K562 (cell line): ENCODE data around the gene ELP5. TPM values are rescaled to one million over a fixed set of nuclear protein-coding genes. Genes with fewer than 3 reads are reported as not detected.

Experiments
- DMBX1 ChIP-seq: fragments of 250-450 bp; sonication (Bioruptor Pico); IDR thresholded peaks from 2 replicates; pipeline ENCODE4 v1.8.0; 2022; ENCODE audit warnings: inconsistent platforms, mild to moderate bottlenecking, moderate library complexity, borderline replicate concordance
- FIP1L1 ChIP-seq: fragments of 200-400 bp; formaldehyde crosslinking; IDR thresholded peaks from 2 replicates; pipeline ENCODE4 v1.6.1; 2018; ENCODE audit warnings: mild to moderate bottlenecking, low read depth, low read length; ENCODE audit not compliant: poor library complexity, severe bottlenecking
- KLF13 ChIP-seq: fragments of 450-650 bp; IDR thresholded peaks from 2 replicates; pipeline ENCODE4 v1.6.1; 2016; ENCODE audit warnings: missing genetic modification characterization, low read depth, mild to moderate bottlenecking, missing compliant biosample characterization, moderate library complexity, borderline replicate concordance
- LARP7 ChIP-seq: fragments of 450-650 bp; IDR thresholded peaks from 2 replicates; pipeline ENCODE4 v1.6.1; 2016
- LCOR ChIP-seq: sonication (generic); formaldehyde crosslinking; IDR thresholded peaks from 2 replicates; pipeline ENCODE4 v1.8.0; 2022; ENCODE audit warnings: mild to moderate bottlenecking, missing genetic modification reagents
- SMAD1 ChIP-seq: fragments of 150-350 bp; IDR thresholded peaks from 2 replicates; pipeline ENCODE4 v1.6.1; 2014; ENCODE audit warnings: low read length, low read depth; ENCODE audit not compliant: partially characterized antibody
- SP2 ChIP-seq: IDR thresholded peaks from 2 replicates; pipeline ENCODE4 v1.6.1; 2011; ENCODE audit warnings: mild to moderate bottlenecking, low read depth, low read length, moderate library complexity; ENCODE audit not compliant: poor library complexity, severe bottlenecking; ENCODE audit errors: extremely low read depth
- TBL1XR1 ChIP-seq, 2 experiments: IDR thresholded peaks; 2 replicates each; pipeline ENCODE4 v1.6.1; 2012; ENCODE audit warnings: improper control_type of control experiment in 2 of 2, low read length in 2 of 2, mild to moderate bottlenecking in 1 of 2
- TCF3 ChIP-seq: sonication (generic); formaldehyde crosslinking; IDR thresholded peaks from 2 replicates; pipeline ENCODE4 v1.4.0; 2020; ENCODE audit warnings: mild to moderate bottlenecking, missing genetic modification reagents
- U2AF2 ChIP-seq: fragments of 200-400 bp; formaldehyde crosslinking; optimal IDR thresholded peaks from 2 replicates; pipeline ENCODE3; 2017; ENCODE audit warnings: low read depth, mild to moderate bottlenecking, low read length
- YY1 ChIP-seq, 3 experiments: IDR thresholded peaks; 2 replicates each; pipeline ENCODE4 v1.6.1; 2011; ENCODE audit warnings: low read length in 2 of 3, mild to moderate bottlenecking in 2 of 3, moderate library complexity in 2 of 3, borderline replicate concordance in 1 of 3, control low read depth in 1 of 3, low read depth in 1 of 3; ENCODE audit not compliant: insufficient read depth in 3 of 3, insufficient replicate concordance in 2 of 3, control insufficient read depth in 1 of 3, insufficient read length in 1 of 3; ENCODE audit errors: extremely low read depth in 1 of 3
- ZFP36 ChIP-seq: fragments of 150-350 bp; IDR thresholded peaks from 2 replicates; pipeline ENCODE4 v1.6.1; 2018; ENCODE audit warnings: low read length, low read depth; ENCODE audit not compliant: partially characterized antibody
- ZNF408 ChIP-seq: fragments of 250-450 bp; sonication (Bioruptor Pico); IDR thresholded peaks from 2 replicates; pipeline ENCODE4 v1.4.0; 2020; ENCODE audit warnings: low read depth, mild to moderate bottlenecking, moderate library complexity
- polyA plus RNA-seq, 8 experiments: library from polyadenylated mRNA; depleted of rRNA in 4 of 8; stranded (reverse) in 5 of 8; unstranded in 3 of 8; fragments of >200 nt; fragmentation: Nextera tagmentation in 2 of 8; fragmentation: Illumina TruSeq in 1 of 8; extraction: Ambion mirVana in 2 of 8; extraction: Trizol in 1 of 8; gene quantifications; 2 replicates each; pipeline versions ENCODE4 v1.2.1 to v1.2.3, GENCODE V29; 2011 to 2014; ENCODE audit warnings: inconsistent platforms in 1 of 8, missing spikeins in 1 of 8
- total RNA-seq, 7 experiments: library from RNA; depleted of rRNA in 6 of 7; stranded (reverse); fragments of >200 nt in 6 of 7; fragmentation: Illumina TruSeq in 2 of 7; extraction: Trizol in 2 of 7; gene quantifications; 2 replicates each; pipeline versions ENCODE4 v1.2.1 to v1.2.3, GENCODE V29; 2011 to 2021; ENCODE audit warnings: low replicate concordance in 1 of 7
- TF ChIP-seq, protein P1 (sequence below): IDR thresholded peaks from 2 replicates; pipeline ENCODE4 v1.6.1; 2011; ENCODE audit not compliant: insufficient read length; ENCODE audit errors: extremely low read depth
- TF ChIP-seq, protein P2 (sequence below): fragments of 200-400 bp; formaldehyde crosslinking; IDR thresholded peaks from 2 replicates; pipeline ENCODE4 v1.6.1; 2017; ENCODE audit warnings: mild to moderate bottlenecking, low read depth, low read length, moderate library complexity
- TF ChIP-seq, protein P3 (sequence below): fragments of 450-650 bp; IDR thresholded peaks from 2 replicates; pipeline ENCODE4 v1.6.1; 2017; ENCODE audit warnings: antibody characterized with exemption, mild to moderate bottlenecking

ELP5 gene
- total and polyA plus RNA-seq, 9 of the 15 experiments (the other 6 are each of a cell fraction or from before 2014, with no cell fraction given): 25.7 to 77.9 (median 52.9) TPM

DNA sequence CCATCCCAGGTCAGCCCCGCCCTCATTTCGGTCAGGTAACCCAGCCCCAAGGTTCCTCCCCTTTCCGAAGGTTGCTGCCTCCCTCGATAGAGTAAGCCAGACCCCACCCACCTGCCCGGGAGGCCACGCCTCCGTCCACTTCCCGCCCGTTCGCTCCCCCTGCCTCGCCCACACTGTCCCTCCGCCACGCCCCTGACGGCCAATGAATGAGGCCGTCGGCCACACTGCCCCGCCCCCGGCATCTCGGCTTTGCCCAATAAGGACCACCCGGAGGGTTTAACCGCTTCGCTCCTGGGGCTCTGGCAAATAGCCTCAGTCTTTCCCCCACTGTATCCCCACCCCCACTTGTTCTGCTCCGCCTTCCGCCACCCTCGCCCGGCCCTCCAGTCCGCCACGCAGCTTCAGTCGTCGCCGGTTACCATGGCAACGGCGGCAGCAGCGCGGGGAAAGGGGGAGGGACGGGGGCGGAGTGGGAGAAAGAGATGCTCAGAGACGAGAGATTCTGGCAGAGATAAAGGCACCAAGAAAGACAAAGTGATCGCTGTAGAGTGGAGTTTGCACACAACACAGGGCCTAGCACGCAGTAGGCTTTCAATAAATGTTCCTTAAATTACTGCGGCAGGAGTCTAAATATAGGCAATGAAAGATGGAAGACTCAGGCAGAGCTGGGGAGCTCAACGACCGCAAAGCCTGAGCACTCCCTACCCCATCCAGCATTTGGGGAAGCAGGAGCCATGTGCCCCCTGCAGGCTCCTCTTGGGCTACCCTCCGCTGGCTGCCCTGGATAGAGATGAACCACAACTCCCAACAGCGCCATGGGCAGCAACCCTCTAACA, 37.5 kb upstream of the ELP5 start (continued):
- TF ChIP-seq SMAD1 (no peak), ZNF408 (CRISPR knock-in tag) (no peak), TBL1XR1 (IDR thresholded peaks at IDR 0.05; ENCODE audit: low read length in 2 of 2) (no peak), YY1 (IDR thresholded peaks at IDR 0.05; ENCODE audit: borderline replicate concordance in 1 of 3, control insufficient read depth in 1 of 3, extremely low read depth in 1 of 3, insufficient read depth in 3 of 3, insufficient read length in 1 of 3, insufficient replicate concordance in 2 of 3, low read depth in 1 of 3, low read length in 2 of 3) (peak in 1 of 3 experiments; percentile 46), TCF3 (CRISPR knock-in tag) (no peak), SP2 (peak; percentile 42), ZFP36 (no peak), DMBX1 (no peak), KLF13 (tag) (0 out of 2 replicates have a peak, but pooled peaks have one; percentile 4), LCOR (CRISPR knock-in tag) (no peak; the same call in 1 of the 2 replicates), LARP7 (no peak), FIP1L1 (no peak), U2AF2 (no peak)
- TF ChIP-seq, protein P1, sequence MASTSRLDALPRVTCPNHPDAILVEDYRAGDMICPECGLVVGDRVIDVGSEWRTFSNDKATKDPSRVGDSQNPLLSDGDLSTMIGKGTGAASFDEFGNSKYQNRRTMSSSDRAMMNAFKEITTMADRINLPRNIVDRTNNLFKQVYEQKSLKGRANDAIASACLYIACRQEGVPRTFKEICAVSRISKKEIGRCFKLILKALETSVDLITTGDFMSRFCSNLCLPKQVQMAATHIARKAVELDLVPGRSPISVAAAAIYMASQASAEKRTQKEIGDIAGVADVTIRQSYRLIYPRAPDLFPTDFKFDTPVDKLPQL: no peak
- TF ChIP-seq, protein P2, sequence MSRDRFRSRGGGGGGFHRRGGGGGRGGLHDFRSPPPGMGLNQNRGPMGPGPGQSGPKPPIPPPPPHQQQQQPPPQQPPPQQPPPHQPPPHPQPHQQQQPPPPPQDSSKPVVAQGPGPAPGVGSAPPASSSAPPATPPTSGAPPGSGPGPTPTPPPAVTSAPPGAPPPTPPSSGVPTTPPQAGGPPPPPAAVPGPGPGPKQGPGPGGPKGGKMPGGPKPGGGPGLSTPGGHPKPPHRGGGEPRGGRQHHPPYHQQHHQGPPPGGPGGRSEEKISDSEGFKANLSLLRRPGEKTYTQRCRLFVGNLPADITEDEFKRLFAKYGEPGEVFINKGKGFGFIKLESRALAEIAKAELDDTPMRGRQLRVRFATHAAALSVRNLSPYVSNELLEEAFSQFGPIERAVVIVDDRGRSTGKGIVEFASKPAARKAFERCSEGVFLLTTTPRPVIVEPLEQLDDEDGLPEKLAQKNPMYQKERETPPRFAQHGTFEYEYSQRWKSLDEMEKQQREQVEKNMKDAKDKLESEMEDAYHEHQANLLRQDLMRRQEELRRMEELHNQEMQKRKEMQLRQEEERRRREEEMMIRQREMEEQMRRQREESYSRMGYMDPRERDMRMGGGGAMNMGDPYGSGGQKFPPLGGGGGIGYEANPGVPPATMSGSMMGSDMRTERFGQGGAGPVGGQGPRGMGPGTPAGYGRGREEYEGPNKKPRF: no peak
- TF ChIP-seq, protein P3, sequence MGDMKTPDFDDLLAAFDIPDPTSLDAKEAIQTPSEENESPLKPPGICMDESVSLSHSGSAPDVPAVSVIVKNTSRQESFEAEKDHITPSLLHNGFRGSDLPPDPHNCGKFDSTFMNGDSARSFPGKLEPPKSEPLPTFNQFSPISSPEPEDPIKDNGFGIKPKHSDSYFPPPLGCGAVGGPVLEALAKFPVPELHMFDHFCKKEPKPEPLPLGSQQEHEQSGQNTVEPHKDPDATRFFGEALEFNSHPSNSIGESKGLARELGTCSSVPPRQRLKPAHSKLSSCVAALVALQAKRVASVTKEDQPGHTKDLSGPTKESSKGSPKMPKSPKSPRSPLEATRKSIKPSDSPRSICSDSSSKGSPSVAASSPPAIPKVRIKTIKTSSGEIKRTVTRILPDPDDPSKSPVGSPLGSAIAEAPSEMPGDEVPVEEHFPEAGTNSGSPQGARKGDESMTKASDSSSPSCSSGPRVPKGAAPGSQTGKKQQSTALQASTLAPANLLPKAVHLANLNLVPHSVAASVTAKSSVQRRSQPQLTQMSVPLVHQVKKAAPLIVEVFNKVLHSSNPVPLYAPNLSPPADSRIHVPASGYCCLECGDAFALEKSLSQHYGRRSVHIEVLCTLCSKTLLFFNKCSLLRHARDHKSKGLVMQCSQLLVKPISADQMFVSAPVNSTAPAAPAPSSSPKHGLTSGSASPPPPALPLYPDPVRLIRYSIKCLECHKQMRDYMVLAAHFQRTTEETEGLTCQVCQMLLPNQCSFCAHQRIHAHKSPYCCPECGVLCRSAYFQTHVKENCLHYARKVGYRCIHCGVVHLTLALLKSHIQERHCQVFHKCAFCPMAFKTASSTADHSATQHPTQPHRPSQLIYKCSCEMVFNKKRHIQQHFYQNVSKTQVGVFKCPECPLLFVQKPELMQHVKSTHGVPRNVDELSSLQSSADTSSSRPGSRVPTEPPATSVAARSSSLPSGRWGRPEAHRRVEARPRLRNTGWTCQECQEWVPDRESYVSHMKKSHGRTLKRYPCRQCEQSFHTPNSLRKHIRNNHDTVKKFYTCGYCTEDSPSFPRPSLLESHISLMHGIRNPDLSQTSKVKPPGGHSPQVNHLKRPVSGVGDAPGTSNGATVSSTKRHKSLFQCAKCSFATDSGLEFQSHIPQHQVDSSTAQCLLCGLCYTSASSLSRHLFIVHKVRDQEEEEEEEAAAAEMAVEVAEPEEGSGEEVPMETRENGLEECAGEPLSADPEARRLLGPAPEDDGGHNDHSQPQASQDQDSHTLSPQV: peak; percentile 89; the same call in 1 of the 2 replicates
